ENCODE measurements around the gene LHFPL2. TPM values are rescaled to one million over a fixed set of nuclear protein-coding genes. Genes with fewer than 3 reads are reported as not detected.

LHFPL2 gene
- total and polyA plus RNA-seq, 4 donors = 6.5 to 49.4 (median 47.7) TPM

DNA sequence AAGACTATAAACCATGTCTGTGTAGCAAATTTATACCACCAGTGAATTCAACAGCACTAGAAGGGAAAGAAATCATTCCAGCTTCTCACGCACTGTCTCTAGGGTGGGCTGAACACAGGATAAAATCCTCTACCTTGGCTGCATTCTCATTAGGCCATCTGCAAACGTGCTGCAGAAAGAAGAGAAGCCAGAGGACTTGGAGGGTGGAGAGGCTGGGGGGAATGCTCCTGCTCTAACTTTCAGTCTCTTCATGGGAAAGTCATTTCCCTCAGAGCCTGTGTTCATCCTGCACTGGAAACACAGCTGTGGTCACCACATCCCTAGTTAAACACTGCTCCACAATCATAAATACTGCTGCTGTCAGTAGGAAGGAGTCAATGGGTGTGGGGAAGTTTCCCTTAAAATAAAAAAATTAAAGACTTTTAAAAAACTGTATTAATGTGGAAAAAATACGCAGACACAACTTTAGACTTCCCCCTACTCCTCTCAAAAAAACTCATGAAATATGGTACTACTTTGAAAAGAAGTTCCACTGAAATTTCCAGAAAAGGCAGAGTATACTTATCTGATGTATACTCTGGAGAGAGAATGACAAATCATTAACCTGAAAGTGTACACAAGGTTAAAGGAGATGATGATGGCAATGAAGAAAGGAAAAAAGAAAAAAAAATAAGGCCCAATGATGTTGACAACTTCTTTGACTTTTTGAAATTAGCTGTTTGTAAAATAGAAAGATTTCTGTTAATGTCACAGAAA is 46.8 kb downstream of the LHFPL2 start:
- no peak for DNase-seq
- Histone ChIP-seq H3K27ac (ENCODE audit: low read depth in 1 of 2, low read length in 1 of 2) (no peak overlapping the region), H3K27me3 (ENCODE audit: control insufficient read depth in 3 of 3, insufficient read depth in 3 of 3, low read length in 2 of 3) (no peaks in the 10 kb centered on the region), H3K9ac (ENCODE audit: insufficient read depth in 1 of 2, low read length in 2 of 2) (no peak overlapping the region), H3K36me3 (ENCODE audit: control insufficient read depth in 4 of 4, insufficient read depth in 4 of 4, low read length in 4 of 4) (no peaks in the 10 kb centered on the region), H3K9me3 (ENCODE audit: control insufficient read depth in 4 of 4, insufficient read depth in 3 of 4, low read length in 3 of 4) (no peaks in the 10 kb centered on the region), H3K4me3 (no peak overlapping the region), H3K4me1 (ENCODE audit: control insufficient read depth in 5 of 5, insufficient read depth in 5 of 5, low read length in 5 of 5) (peaks cover under 1 to 18% (median 5%) of the 10 kb centered on the region in 5 donors)
- ATAC-seq (ENCODE audit: insufficient read depth, low FRiP score) = no peak
- TF ChIP-seq, protein P1, sequence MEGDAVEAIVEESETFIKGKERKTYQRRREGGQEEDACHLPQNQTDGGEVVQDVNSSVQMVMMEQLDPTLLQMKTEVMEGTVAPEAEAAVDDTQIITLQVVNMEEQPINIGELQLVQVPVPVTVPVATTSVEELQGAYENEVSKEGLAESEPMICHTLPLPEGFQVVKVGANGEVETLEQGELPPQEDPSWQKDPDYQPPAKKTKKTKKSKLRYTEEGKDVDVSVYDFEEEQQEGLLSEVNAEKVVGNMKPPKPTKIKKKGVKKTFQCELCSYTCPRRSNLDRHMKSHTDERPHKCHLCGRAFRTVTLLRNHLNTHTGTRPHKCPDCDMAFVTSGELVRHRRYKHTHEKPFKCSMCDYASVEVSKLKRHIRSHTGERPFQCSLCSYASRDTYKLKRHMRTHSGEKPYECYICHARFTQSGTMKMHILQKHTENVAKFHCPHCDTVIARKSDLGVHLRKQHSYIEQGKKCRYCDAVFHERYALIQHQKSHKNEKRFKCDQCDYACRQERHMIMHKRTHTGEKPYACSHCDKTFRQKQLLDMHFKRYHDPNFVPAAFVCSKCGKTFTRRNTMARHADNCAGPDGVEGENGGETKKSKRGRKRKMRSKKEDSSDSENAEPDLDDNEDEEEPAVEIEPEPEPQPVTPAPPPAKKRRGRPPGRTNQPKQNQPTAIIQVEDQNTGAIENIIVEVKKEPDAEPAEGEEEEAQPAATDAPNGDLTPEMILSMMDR (IDR thresholded peaks at IDR 0.05; ENCODE audit: control extremely low read depth, extremely low read depth) = no peak
- 84 to 90% methylated on average over 3 of the region's 3 CpGs for WGBS, 2 donors

DNA sequence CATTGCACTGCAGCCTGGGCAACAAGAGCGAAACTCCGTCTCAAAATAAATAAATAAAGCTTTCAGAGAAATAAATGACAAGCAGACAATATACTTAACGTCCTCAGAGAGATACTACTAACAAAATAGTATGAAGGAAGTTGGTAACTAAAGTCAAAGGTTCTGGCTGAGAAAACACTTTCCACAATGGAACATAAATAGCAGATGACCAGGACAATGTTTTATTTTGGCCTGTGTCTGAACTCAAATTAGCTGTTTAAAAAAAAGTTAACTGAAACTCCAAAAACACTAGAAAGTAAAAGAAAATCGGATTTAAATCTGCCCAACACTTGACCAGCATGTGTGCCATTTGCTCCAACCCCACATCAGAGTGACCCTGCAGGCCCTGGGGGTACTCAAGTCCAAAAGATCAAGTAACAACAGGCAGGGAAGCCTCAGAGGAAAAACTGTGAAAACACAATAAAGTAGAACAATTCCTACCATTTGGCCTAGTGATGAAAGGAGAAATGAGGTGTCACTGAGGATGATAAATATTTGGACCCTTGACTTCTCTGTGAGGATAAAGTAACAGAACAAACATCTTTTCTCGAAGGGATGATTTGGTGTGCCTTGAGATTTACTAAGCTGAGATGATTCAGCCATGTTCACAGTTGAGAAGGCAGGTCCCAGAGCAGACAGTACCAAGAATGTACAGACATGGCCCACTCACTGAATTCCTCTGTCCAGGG is 47.7 kb downstream of the LHFPL2 start:
- WGBS, 2 donors = 80 to 85% methylated on average over 5 of the region's 5 CpGs
- TF ChIP-seq, protein P1 (IDR thresholded peaks at IDR 0.05; ENCODE audit: control extremely low read depth, extremely low read depth) = no peak
- DNase-seq (no peak), ATAC-seq (ENCODE audit: insufficient read depth, low FRiP score) (no peak)
- no peaks in the 10 kb centered on the region for H3K9me3 ChIP-seq (ENCODE audit: control insufficient read depth in 4 of 4, insufficient read depth in 3 of 4, low read length in 3 of 4)
- no peaks in the 10 kb centered on the region for H3K36me3 ChIP-seq (ENCODE audit: control insufficient read depth in 4 of 4, insufficient read depth in 4 of 4, low read length in 4 of 4)
- H3K4me1 ChIP-seq (ENCODE audit: control insufficient read depth in 5 of 5, insufficient read depth in 5 of 5, low read length in 5 of 5) = peaks cover 0 to 12% (median 5%) of the 10 kb centered on the region in 5 donors
- H3K9ac ChIP-seq (ENCODE audit: insufficient read depth in 1 of 2, low read length in 2 of 2) = no peak overlapping the region
- H3K27ac ChIP-seq (ENCODE audit: low read depth in 1 of 2, low read length in 1 of 2) = no peak overlapping the region
- no peak overlapping the region for H3K4me3 ChIP-seq
- no peaks in the 10 kb centered on the region for H3K27me3 ChIP-seq (ENCODE audit: control insufficient read depth in 3 of 3, insufficient read depth in 3 of 3, low read length in 2 of 3)

DNA sequence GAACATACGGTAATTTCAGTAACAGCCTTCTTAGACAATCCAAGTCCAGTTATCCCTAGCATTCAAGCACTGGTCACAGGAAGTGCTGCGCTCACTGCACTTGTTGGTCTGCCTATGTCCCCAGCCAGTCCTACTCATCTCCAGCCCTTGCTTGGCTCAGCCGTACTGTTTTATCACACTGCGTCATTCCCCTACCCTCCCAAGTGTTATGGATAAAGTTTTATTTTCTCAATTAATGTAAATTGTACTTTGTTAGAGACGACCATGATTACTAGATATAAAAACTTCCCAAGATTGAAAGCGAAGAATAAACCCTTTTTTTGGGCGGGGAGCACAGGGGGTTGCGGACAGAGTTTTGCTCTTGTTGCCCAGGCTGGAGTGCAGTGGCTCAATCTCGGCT is 49.6 kb downstream of the LHFPL2 start:
- Histone ChIP-seq H3K4me1 (ENCODE audit: control insufficient read depth in 5 of 5, insufficient read depth in 5 of 5, low read length in 5 of 5) (peaks cover 3 to 23% (median 16%) of the 10 kb centered on the region in 5 donors), H3K9me3 (ENCODE audit: control insufficient read depth in 4 of 4, insufficient read depth in 3 of 4, low read length in 3 of 4) (no peaks in the 10 kb centered on the region), H3K9ac (ENCODE audit: insufficient read depth in 1 of 2, low read length in 2 of 2) (no peak overlapping the region), H3K36me3 (ENCODE audit: control insufficient read depth in 4 of 4, insufficient read depth in 4 of 4, low read length in 4 of 4) (no peaks in the 10 kb centered on the region), H3K27ac (ENCODE audit: low read depth in 1 of 2, low read length in 1 of 2) (no peak overlapping the region), H3K4me3 (no peak overlapping the region), H3K27me3 (ENCODE audit: control insufficient read depth in 3 of 3, insufficient read depth in 3 of 3, low read length in 2 of 3) (no peaks in the 10 kb centered on the region)
- 96 to 97% methylated on average over 9 of the region's 9 CpGs for WGBS, 2 donors
- no peak for DNase-seq
- ATAC-seq (ENCODE audit: insufficient read depth, low FRiP score) = no peak
- TF ChIP-seq, protein P1 (IDR thresholded peaks at IDR 0.05; ENCODE audit: control extremely low read depth, extremely low read depth) = no peak
